HG03565 (cell line): Measurements from ENCODE around the gene SUPT6H.

Experiments used
- ATAC-seq: cut with Tn5 transposase; IDR thresholded peaks from one replicate; pipeline ENCODE4 v1.9.1; 2021; ENCODE audit warnings: mild to moderate bottlenecking, moderate library complexity; ENCODE audit not compliant: unreplicated experiment

SUPT6H gene

GRCh38 chr17:28747801-28748750 is 86.1 kb downstream of the SUPT6H start:
- ATAC-seq = no peak

DNA sequence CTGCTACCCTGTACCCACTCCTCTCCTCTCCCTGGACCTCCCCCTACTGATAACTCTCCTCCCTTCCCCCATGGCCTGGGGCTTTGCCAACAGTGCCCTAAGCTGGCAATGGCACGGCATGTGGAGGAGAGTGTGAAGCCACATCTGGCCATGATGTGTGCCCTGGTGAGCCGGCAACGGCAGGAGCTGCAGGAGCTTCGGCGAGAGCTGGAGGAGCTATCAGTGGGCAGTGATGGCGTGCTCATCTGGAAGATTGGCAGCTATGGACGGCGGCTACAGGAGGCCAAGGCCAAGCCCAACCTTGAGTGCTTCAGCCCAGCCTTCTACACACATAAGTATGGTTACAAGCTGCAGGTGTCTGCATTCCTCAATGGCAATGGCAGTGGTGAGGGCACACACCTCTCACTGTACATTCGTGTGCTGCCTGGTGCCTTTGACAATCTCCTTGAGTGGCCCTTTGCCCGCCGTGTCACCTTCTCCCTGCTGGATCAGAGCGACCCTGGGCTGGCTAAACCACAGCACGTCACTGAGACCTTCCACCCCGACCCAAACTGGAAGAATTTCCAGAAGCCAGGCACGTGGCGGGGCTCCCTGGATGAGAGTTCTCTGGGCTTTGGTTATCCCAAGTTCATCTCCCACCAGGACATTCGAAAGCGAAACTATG is 87.0 kb downstream of the SUPT6H start:
- ATAC-seq = no peak

GRCh38 chr17:28749516-28750177 is 87.6 kb downstream of the SUPT6H start:
- ATAC-seq = no peak

DNA sequence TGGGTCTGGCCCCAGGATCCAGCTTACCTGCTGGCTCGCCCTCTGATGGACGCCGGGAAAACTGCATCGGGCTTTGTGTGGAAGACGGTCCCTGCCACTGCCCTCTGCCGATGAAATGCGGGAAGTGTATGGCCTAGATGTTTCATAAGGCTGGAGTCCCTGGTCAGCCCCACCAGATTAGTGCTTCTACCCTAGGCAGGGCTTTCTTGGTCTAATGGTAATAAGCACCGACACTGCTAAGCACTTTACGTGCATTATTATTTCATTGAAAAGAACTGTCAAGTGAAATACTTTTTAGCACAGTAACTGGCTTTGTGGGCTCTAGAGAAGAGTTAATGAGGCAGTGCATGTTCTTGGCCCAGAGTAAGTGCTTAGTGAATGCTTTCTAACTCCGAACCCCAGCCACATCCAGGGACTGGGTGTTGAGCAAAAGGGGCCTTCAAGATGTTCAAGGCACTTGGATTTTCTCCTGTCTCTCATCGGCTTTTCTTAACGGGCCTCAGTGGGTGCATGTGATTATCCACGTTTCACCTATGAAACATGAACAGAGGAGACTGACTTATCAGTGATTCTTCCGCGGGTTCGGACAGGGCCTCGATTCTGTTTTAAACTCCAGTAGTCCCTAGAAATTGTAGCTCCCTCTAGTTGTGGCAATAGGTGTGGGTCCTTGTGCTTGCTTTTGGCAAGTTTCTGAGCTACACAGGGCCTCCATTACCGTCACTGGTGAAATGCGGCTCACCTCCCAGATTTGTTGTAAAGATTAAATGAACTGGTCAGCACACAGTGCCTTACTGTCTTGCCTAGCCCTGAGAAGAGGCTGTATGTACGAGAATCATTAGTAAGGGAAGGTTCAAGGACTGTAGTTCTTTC is 88.4 kb downstream of the SUPT6H start:
- ATAC-seq = peak; percentile 72

GRCh38 chr17:28751600-28752366 is 89.8 kb downstream of the SUPT6H start:
- no peak for ATAC-seq
